ENCODE results near the gene MED23.

GRCh38 chr6:131628726-131629125 lies 684 bp upstream of the MED23 start:
- TF ChIP-seq EZH2 (IDR thresholded peaks at IDR 0.05; ENCODE audit: insufficient read depth, poor library complexity, severe bottlenecking) (no peak), EZH2phosphoT487 (IDR thresholded peaks at IDR 0.05; ENCODE audit: insufficient read depth, low read depth) (no peak)
